GM18511 (cell line): ENCODE measurements around the gene RFXANK.
"Not testable (repeated sequence)": the region's sequence is repeated elsewhere in the genome, so short reads cannot be mapped to it uniquely, and the experiment has no call there.

Experiments
- ATAC-seq: cut with Tn5 transposase; IDR thresholded peaks from one replicate; pipeline ENCODE4 v1.9.1; 2021; ENCODE audit warnings: mild to moderate bottlenecking, moderate library complexity; ENCODE audit not compliant: unreplicated experiment

The RFXANK gene

DNA sequence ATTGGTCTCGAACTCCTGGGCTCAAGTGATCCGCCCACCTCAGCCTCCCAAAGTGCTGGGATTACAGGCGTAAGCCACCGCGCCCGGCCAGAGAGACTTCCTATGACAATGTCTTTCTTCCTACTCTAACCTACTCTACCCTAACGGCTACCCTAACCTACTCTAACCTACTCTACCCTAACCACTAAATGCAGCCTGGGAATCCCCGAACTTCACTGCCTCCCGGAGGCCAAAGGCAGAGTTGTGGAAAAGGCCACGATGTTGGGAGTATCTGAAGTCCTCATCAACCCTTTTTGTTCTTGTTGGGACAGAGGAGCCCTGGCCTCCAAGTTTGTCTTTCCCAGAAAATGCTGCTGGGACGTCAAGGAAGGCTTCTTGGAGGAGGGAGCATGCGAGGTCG is 12.1 kb downstream of the RFXANK start:
- ATAC-seq, result no peak

DNA sequence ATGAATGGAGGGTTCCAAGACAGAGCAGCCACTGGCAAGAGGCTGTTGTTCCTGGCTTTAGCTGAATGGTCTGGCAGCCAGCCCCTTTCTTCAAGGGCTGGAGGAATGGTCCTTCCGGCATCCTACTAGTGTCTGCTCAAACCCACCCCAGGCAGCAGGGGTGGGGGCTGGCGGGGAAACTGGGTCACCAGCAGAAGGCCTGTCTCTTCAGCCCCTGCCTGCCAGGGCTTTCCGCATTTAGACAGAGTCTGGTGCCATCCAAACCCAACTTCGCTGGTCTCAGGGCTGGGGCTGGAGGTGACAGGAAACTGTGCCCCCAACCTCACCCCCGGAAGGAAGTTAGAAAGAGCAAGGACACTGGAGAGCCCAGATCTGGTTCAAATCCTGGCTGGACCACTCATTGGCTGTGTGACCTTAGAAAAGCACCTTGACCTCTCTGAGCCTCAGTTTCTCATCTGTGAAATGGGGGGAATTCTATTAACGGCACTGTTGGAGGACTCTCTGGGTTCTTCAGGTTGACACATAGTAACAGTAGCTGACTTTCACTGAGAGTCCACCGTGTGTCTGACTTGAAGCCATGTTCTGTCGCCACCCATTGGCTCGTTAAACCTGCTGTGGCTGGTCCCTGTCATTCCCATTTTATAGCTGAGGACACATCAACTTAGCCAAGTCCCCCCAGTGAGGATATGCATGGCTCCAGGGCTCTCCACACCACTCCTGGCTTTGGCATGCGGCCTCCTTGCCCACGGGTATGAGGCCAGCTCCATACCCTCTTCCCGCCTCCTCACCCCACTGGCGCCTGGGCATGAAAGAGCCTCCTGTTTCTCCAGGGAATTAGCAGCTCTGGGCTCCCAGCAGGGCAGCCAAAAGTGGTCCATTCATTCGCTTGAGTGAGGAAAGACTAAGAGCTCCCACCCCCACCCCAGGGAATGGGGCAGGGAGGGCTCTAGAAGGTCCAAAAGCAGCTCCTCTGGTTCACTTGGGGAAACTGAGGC is 13.7 kb downstream of the RFXANK start:
- ATAC-seq, result no peak

DNA sequence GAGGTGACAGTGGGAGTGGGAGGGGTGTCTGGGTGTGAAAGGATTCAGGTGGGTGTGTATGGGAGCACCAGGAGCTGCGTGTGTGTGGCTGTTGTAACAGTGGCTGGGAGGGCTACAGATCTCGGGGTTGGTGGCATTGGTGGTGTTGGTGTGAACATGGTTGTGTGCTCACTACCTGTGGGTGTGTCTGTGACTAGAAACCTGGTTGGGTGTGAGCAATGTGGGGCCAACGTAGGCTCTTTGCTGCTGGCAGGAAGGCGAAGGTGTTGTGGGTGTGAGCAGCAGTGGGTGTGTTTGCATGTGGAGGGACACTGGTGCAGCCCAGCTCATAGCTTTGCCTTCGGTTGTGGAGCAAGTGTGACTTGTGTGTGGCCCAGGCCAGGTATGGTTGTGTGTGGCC is 14.9 kb downstream of the RFXANK start:
- ATAC-seq, result no peak

DNA sequence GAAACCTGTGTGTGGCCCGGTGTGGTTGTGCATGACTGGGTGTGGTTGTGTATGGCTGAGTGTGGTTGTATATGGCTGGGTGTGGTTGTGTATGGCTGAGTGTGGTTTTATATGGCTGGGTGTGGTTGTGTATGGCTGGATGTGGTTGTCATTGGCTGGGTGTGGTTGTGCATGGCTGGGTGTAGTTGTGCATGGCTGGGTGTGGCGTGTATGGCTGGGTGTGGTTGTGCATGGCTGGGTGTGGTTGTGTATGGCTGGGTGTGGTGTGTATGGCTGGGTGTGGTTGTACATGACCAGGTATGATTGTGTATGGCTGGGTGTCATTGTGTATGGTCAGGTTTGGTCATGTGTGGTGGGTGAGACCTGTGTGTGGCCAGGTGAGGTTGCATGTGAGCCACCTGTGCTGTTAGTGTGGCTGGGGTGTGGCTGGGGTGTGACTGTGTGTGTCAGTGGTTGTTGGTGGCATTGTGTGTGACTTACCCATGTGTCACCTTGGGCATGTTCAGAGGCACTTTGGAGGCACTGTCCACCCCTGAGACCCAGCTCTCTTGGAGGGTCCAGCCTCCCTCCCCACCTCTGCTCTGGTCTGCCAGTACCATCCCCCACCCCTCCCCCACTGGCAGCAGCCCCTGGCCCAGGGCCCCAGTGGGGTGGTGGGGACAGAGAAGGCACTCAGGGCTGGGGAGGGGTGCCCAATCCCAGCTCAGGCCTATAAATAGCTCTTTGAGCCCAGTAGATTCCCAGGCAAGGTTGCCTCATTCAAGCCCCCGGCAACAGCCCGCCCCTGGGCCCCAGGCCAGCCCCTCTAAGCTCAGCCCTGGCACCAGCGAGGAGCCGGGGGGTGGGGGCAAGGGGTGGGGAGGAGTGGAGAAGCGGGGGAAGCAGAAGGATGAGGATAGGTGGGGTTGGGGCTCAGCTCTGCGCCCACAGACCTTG is 15.8 kb downstream of the RFXANK start:
- no peak for ATAC-seq

DNA sequence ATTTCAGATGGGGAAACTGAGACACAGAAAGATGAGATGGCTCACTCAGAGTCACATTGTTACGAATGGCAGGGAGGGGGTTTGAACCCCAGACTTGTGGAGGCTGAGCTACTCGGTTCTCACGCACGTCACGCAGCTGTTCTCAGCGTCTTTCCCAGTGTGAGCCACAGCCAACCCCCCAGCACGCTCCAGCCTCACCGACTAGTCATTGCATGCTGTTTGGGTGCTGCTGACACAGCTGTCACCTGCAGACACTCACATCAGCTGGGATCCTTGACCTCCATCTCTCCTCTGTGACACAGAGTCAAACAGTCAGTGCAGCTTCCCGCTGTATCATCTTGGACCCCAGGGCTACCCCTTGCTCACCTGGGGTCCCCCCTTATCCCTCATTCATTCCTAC is 17.3 kb downstream of the RFXANK start:
- no peak for ATAC-seq

DNA sequence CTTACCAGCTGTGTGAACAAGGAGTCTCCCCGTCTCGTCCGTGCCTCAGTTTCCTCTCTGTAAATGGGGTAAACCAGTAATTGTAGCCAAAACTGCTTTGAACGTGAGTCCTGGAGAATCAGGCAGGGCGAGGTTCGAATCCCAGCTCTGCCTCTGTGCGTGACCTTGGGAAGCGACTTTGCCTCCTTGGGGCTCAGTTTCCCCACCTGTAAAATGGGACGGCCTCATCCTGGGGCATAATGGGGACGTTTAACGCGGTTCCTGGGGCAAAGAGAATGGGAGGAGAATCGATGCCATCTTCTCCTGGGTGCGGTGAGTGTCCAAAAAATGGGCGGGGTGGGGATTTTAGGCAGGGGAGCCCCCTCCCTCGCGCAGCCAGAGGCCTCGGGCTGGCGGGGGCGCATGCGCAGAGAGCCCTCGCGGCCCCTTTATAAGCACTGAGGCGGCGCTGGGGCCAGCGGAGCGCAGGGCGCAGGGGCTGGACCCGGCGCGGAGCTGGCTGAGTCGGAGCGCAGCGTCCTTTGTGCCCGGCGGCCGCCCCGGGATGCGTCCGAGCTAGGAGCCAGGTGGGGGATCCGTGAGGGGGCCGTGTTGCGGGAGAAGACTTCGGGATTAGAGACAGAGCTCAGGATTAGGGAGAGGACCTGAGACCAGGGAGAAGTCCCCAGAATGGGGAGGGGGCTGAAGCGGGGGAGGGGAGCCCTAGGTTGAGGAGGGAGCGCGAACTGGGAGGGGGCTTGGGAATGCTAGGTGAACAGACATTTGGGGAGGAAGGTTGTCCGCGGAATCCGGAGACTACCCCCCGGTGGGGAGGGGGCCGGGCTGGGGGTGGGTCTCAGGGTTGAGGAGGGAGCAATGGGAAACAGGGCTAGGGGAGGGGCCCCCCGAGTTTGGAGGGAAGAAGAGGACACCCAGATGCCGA is 19.7 kb downstream of the RFXANK start, which contains the start of gene NCAN:
TSS of gene NCAN (plus strand) at position 460 of the 922 bp plus-strand sequence. CDS start 4,996 bp downstream, outside the sequence.
- no peak for ATAC-seq

DNA sequence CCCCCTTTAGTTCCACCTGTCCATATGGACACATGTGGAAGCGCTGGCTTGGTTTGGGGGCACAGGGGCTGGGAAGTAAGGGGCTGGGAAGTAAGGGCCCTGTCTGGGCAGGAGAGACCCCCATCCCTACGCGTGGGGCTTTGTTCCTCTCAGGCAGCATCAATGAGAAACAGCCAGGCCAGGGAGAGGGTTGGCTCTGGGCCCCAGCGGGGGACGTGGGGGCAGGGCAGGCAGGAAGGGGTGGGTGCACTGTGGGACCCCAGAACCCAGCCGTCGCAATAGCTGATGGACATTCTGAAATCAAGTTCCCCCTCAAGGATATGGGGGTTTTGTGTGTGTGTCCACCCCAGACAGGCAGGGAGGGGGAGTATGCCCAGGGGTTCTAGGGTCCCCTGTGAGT is 20.9 kb downstream of the RFXANK start:
- no peak for ATAC-seq

DNA sequence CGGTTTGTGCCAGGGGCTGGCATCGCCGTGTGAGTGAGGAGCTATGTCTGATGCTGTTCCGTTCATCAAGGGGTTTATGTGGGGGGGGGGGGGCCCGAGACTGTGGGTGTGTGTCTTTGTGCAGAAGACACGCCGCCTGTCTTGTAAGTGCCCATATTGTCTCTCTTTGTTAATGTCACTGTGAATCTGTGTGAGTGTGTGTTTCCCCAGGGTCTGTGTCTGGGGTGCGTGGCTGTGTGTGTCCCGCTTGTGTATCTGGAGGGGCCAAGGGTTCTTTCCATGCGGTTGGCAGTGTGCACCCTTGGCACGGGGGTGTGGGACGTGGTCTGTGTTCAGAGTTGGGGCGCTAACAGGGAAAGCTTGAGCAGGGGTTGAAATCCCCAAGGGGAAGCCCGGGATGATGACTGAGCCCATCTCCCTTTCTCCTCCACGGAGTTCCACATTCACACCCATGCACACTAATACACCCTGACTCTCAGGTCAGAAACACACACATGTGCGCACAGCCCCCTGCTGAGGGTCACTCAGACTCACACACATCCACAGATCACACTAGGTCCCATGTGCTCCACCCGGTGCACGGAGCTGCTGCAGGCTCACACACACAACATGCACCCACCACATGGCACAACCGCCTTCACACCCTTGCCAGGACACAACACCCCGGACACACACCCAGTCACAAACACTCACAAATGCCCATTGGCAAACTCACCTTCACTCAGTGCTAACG is 21.5 kb downstream of the RFXANK start:
- ATAC-seq, result no peak

DNA sequence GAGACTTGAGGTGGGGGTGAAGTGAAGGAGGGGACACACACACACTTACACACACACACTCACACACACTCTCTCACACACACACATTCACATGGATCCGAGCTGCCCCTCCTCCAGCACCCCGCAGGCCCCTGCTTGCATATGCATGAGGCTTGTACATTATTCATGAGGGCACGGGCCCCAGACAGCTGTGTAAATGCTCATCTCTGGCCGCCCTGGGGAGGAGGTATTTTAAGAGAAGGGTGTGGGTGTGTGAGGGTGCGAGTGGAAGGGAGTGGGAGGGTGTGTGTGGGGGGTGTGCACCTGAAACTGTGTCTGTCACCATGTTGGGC is 22.1 kb downstream of the RFXANK start:
- ATAC-seq, result no peak

DNA sequence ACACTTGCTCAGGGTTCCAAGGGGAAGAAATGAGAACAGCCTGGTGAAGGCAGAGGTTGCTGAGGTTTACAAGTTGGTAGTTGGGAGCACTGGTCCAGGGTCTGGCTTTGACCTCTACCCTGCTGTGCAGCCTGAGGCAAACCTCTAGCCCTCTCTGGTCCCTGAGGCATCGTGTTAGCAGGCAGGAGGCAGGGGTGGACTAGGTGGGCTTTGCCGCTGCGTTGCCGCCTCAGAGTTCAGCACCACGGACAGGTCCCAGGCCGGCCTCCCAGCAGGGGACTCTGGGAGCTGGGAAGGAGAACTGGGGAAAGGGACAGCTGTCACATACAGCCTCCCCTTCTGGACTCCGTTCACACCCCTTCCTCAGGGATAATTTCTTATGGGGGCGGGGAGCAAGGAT is 22.8 kb downstream of the RFXANK start:
- ATAC-seq, result no peak

DNA sequence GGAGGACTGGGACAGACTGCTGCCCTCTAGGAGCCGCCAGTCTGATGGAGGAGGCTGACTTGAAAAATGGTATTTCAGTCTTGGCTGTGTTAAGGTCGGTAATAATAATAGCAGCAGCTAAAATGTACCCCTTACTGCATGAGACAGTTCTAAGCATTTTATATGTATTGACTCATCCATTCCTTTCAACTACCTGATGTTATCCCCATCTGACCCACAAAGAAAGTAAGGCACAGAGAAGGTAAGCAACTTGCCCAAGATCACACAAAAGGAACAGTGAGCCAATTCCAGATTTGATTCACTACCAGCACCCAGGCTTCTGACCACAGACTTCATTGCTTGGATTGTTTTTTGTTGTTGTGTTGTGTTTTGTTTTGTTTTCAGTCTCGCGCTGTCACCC is 23.7 kb downstream of the RFXANK start:
- ATAC-seq, result no peak

DNA sequence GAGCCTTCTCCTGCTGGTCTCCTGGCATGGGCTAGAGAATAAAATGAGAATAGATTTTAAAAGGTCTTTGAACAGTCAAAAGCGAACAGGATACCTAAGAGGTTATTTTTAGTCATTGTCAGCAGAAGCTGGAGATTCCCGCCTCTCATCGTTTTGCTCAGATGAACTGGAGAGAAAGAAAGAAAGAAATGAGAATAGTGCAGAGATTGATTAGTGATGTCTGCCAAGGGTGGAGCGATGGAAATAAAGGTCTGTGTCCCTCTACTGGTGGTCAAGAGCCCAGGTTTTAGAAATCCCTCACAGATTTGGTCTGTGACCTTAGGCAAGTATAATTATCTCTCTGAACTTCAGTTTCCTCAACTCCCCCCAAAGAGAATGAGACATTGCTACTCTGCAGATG is 25.0 kb downstream of the RFXANK start:
- ATAC-seq, result no peak

DNA sequence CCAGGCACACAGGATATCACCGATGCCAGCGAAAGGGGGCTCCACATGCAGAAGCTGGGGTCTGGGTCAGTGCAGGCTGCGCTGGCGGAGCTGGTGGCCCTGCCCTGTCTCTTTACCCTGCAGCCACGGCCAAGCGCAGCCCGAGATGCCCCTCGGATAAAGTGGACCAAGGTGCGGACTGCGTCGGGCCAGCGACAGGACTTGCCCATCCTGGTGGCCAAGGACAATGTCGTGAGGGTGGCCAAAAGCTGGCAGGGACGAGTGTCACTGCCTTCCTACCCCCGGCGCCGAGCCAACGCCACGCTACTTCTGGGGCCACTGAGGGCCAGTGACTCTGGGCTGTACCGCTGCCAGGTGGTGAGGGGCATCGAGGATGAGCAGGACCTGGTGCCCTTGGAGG is 26.9 kb downstream of the RFXANK start:
- ATAC-seq, result no peak

DNA sequence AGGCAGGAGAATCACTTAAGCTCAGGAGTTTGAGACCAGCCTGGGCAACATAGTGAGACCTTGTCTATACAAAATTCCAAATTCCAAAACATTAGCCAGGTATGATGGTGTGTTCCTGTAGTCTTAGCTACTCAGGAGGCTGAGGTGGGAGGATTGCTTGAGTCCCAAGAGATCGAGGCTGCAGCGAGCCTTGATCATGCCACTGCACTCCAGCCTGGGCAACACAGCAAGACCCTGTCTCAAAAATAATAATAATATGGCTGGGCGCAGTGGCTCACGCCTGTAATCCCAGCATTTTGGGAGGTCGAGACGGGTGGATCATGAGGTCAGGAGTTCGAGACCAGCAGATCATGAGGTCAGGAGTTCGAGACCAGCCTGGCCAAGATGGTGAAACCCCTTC is 28.9 kb downstream of the RFXANK start:
- ATAC-seq, result not testable (repeated sequence)

DNA sequence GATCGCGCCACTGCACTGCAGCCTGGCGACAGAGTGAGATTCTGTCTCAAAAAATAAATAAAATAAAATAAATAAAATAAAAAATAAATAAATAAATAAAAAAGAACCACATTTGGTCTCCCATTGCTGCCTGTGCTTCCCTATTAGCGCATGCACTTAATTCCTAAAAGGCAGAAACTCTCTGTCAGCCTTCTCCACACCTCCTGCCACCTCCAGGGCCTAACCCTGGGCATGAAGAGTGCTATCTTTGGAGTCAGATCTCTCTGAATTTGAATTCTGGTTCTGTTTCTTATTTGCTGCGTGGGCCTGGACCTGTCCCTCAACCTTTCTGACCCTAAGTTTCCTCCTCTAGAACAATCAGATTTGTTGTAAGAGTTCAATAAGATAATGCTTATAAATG is 31.0 kb downstream of the RFXANK start:
- ATAC-seq, result no peak

DNA sequence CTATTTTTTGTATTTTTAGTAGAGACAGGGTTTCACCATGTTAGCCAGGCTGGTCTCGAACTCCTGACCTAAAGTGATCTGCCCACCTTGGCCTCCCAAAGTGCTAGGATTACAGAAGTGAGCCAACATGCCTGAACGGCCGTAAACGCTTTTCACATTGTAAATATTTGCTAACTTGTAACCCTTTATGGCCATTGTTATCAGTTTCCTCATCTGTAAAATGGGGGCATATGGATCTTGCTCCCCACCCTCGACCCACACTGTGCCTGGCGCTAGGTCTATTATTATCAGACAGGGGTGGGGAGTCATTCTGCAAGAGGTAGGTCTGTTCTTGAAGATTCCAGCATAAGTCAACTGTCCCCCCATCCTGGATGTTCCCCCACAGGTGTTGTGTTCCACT is 31.6 kb downstream of the RFXANK start:
- ATAC-seq, result no peak

DNA sequence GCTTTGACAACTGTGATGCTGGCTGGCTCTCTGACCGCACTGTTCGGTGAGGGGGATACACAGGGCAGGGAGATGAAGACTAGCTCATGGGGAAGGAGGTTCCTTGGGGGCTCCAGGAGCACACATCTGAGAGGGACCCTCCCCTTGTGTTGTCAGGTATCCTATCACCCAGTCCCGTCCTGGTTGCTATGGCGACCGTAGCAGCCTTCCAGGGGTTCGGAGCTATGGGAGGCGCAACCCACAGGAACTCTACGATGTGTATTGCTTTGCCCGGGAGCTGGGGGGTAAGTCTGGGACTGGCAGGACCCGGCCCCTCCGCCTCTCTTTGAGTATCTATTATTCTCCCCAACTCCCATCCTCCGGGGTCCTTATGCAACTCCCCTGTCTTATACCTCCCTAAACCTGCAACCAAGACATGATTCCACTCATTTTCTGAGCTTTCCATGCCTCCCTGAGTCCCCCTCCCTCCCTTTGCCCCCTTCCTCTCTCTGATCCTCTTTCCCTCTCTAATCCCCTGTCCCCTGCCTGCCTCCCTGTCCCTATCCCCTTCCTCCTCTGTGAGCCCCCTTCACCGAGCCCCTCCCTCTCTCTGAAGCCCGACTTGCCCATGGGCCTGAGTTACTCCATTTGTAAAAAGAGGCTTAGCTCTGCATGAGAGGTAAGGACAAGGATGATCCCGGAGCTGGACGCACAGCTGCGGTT is 32.2 kb downstream of the RFXANK start:
- ATAC-seq, result no peak

DNA sequence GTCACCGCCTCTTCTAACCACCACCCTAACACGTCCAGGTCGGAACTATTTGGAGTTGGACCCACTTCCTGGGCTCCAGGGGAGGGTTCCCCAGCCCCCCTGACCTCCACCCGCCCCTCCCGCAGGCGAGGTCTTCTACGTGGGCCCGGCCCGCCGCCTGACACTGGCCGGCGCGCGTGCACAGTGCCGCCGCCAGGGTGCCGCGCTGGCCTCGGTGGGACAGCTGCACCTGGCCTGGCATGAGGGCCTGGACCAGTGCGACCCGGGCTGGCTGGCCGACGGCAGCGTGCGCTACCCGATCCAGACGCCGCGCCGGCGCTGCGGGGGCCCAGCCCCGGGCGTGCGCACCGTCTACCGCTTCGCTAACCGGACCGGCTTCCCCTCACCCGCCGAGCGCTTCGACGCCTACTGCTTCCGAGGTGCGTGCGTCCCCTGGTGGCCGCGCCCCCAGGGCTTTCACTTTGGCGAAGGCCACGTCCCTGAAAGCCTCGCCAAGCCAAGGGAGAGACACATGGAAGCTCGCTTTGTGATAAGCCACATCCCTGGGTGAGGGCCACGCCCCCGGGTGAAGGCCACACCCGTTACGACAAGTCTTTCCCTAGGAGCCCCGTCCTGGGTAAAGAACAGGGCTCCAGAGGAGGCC is 32.9 kb downstream of the RFXANK start:
- no peak for ATAC-seq

DNA sequence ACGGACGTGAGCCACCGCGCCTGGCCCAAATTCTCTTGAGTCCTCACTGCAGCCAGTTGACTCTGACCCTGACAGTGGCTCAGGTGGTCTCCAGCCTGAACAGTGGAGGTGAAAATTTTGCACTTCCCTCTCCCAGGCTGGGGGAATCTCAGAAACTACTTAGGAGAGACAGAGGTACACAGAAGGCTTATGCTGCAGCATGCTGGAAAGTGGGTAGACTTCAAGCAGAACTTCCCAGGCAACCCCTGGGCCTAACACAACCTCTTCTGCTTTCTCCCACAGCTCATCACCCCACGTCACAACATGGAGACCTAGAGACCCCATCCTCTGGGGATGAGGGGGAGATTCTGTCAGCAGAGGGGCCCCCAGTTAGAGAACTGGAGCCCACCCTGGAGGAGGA is 34.1 kb downstream of the RFXANK start:
- ATAC-seq, result no peak
